MV-4-11 (cell line): ENCODE data around the gene EMSY.
A peak's percentile ranks its signal among the peaks of the same experiment; 100 is the strongest.
"Not testable (repeated sequence)": the region's sequence is repeated elsewhere in the genome, so short reads cannot be mapped to it uniquely, and the experiment has no call there.

ENCODE experiments used
- DNase-seq: peaks from one replicate; lab custom pipeline; 2025; lab: John Stamatoyannopoulos, UW

EMSY gene

GRCh38 chr11:76444384-76445120, at the start of gene EMSY:
TSS of gene EMSY (plus strand) at chr11:76445018. CDS start at chr11:76446939, 1,921 bp downstream.
- DNase-seq: peak; percentile 99

- no peak for DNase-seq
Observed at GRCh38 chr11:76395296-76395695, 49.5 kb upstream of the EMSY start.

GRCh38 chr11:76397383-76397782, 47.4 kb upstream of the EMSY start:
- DNase-seq: no peak

- DNase-seq: no peak
Observed at GRCh38 chr11:76400967-76401366, 43.9 kb upstream of the EMSY start.

GRCh38 chr11:76401484-76401883, 43.3 kb upstream of the EMSY start:
- not testable (repeated sequence) for DNase-seq

- DNase-seq: no peak
Observed at GRCh38 chr11:76406359-76406758, 38.5 kb upstream of the EMSY start.

- no peak for DNase-seq
Observed at GRCh38 chr11:76408171-76408965, 36.5 kb upstream of the EMSY start.

- DNase-seq: no peak
Observed at GRCh38 chr11:76410851-76411357, 33.9 kb upstream of the EMSY start.

GRCh38 chr11:76415073-76415472, 29.7 kb upstream of the EMSY start:
- DNase-seq: no peak

GRCh38 chr11:76419896-76420295, 24.9 kb upstream of the EMSY start:
- peak; percentile 30 for DNase-seq

- no peak for DNase-seq
Observed at GRCh38 chr11:76424379-76424778, 20.4 kb upstream of the EMSY start.

- no peak for DNase-seq
Observed at GRCh38 chr11:76424891-76425290, 19.9 kb upstream of the EMSY start.

GRCh38 chr11:76426660-76427059, 18.2 kb upstream of the EMSY start:
- no peak for DNase-seq

GRCh38 chr11:76436020-76436419, 8.8 kb upstream of the EMSY start:
- no peak for DNase-seq

GRCh38 chr11:76443268-76443980, 1.4 kb upstream of the EMSY start:
- no peak for DNase-seq

GRCh38 chr11:76444065-76444383, 794 bp upstream of the EMSY start:
- no peak for DNase-seq

- DNase-seq: peak; percentile 74
Observed at GRCh38 chr11:76445121-76446084, 585 bp downstream of the EMSY start.

- no peak for DNase-seq
Observed at GRCh38 chr11:76448506-76448905, 3.7 kb downstream of the EMSY start.

- DNase-seq: no peak
Observed at GRCh38 chr11:76453248-76453647, 8.4 kb downstream of the EMSY start.

GRCh38 chr11:76455331-76455730, 10.5 kb downstream of the EMSY start:
- no peak for DNase-seq

GRCh38 chr11:76455931-76456330, 11.1 kb downstream of the EMSY start:
- no peak for DNase-seq
